Caco-2 (cell line): ENCODE data around the gene MROH7. TPM values are rescaled to one million over a fixed set of nuclear protein-coding genes. Genes with fewer than 3 reads are reported as not detected.

Experiments
- BruUV-seq: library from RNA; stranded (reverse); fragments of 400-500 nt; replicated peaks from 2 replicates; lab custom pipeline; 2021; lab: Mats Ljungman, UMichigan
- CTCF ChIA-PET: fragments of 300-600 bp; sonication (Branson Sonifier 250); formaldehyde crosslinking; loops from one replicate; lab custom pipeline; 2022; ENCODE audit warnings: antibody characterized with exemption; lab: Charles Lee
- POLR2A ChIA-PET: fragments of 300-600 bp; sonication (Branson Sonifier 250); formaldehyde crosslinking; loops from one replicate; lab custom pipeline; 2022; ENCODE audit warnings: antibody characterized with exemption; lab: Charles Lee
- DNase-seq, 2 experiments: peaks; one replicate each; pipeline versions ENCODE4 v3.0.0 to v3.0.0-alpha.2; 2020 to 2022
- H3K27me3 ChIP-seq: replicated peaks from 2 replicates; pipeline ENCODE4 v1.6.0; 2011; ENCODE audit warnings: low read length; ENCODE audit not compliant: control insufficient read depth, insufficient read depth
- H3K36me3 ChIP-seq: 2 replicates; pipeline ENCODE4 v1.5.1; 2011; ENCODE audit warnings: low read length; ENCODE audit not compliant: control insufficient read depth, insufficient read depth
- H3K4me1 ChIP-seq: fragments of 250-450 bp; sonication (Bioruptor Pico); 2 replicates; pipeline ENCODE4 v1.5.1; 2020; ENCODE audit warnings: mild to moderate bottlenecking
- H3K4me3 ChIP-seq: 2 replicates; pipeline ENCODE4 v1.5.1; 2011; ENCODE audit warnings: low read depth, mild to moderate bottlenecking, control low read depth, low read length
- H3K9me3 ChIP-seq: fragments of 250-450 bp; sonication (Bioruptor Pico); 2 replicates; pipeline ENCODE4 v1.5.1; 2020; ENCODE audit warnings: mild to moderate bottlenecking, moderate library complexity
- H3K27ac Mint-ChIP-seq: one replicate; pipeline ENCODE4 v1.8.0; 2022; ENCODE audit warnings: mixed read lengths; ENCODE audit not compliant: unreplicated experiment
- H3K27me3 Mint-ChIP-seq: one replicate; pipeline ENCODE4 v1.8.0; 2022; ENCODE audit warnings: mixed read lengths; ENCODE audit not compliant: insufficient read depth, unreplicated experiment
- H3K36me3 Mint-ChIP-seq: one replicate; pipeline ENCODE4 v1.8.0; 2022; ENCODE audit warnings: mild to moderate bottlenecking, mixed read lengths; ENCODE audit not compliant: insufficient read depth, unreplicated experiment
- H3K4me1 Mint-ChIP-seq: one replicate; pipeline ENCODE4 v1.8.0; 2022; ENCODE audit warnings: low read depth, mixed read lengths; ENCODE audit not compliant: unreplicated experiment
- H3K4me3 Mint-ChIP-seq: one replicate; pipeline ENCODE4 v1.8.0; 2022; ENCODE audit warnings: mild to moderate bottlenecking, moderate library complexity, mixed read lengths; ENCODE audit not compliant: unreplicated experiment
- H3K9me3 Mint-ChIP-seq: one replicate; pipeline ENCODE4 v1.8.0; 2022; ENCODE audit warnings: mixed read lengths; ENCODE audit not compliant: unreplicated experiment
- intact Hi-C: fragments of 100-400 bp; cut with micrococcal nuclease; formaldehyde crosslinking; loops from one replicate; pipeline ENCODE4 v1.10.0; 2022; ENCODE audit not compliant: unreplicated experiment
- total RNA-seq: library from RNA; stranded (reverse); gene quantifications from 2 replicates; pipeline ENCODE4 v1.2.3, GENCODE V29; 2022
- TF ChIP-seq, protein P1 (sequence below), 2 experiments: fragments of 200-600 bp in 1 of 2; IDR thresholded peaks; 1 replicate in 1 of 2; 2 replicates in 1 of 2; pipeline versions ENCODE4 v1.5.1 to v1.8.0; 2011 to 2022; ENCODE audit warnings: antibody characterized with exemption in 1 of 2, control low read depth in 1 of 2, inconsistent platforms in 1 of 2, low read depth in 1 of 2, low read length in 1 of 2, mild to moderate bottlenecking in 1 of 2, moderate library complexity in 1 of 2; ENCODE audit not compliant: insufficient read depth in 1 of 2, severe bottlenecking in 1 of 2, unreplicated experiment in 1 of 2

The MROH7 gene
- total RNA-seq, 1 experiment from 2014 or later: not detected

DNA sequence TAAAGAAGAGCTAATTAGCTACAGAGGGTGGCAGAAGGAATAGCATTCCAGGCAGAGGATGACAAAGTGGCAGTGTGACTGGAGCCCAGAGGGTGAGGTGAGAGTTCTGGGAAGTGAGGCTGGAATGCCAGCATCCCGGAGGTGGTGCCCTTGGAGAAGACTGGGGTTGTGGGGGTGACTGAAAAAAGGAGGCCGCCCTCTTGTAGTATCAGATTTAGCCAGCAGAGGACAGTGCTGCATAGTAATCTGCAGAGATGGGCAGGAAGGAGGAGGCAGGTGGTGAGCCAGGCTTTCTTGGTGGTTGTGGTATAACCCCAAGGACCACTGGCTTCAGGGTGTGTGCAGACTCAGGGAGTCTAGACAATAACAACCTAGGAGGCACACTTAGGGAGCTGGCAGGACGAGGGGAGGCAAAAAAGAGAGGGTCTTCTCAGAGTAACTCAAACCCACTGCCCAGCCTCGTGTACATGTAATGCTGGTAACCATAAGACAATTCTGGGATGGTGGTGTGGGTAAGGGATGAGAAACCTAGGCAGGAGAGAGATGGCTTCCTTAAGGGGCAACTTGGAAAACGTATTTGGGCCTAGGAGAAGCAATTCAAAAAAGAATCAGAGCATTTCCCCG lies 30.5 kb downstream of the MROH7 start:
- BruUV-seq: no TSS peak
- Mint-ChIP-seq H3K9me3 (no peaks in the 10 kb centered on the region), H3K27me3 (no peaks in the 10 kb centered on the region), H3K27ac (no peak overlapping the region), H3K4me1 (no peaks in the 10 kb centered on the region), H3K4me3 (no peak overlapping the region), H3K36me3 (no peaks in the 10 kb centered on the region)
- intact Hi-C loops: loop anchor here (1.0 to 2.0 kb wide), 2 partner anchors 129 to 138 kb away; partner anchors contain the start of gene TTC22
- Histone ChIP-seq H3K4me3 (no peak overlapping the region), H3K4me1 (no peaks in the 10 kb centered on the region), H3K9me3 (no peaks in the 10 kb centered on the region), H3K36me3 (no peaks in the 10 kb centered on the region; the same call in 1 of the 2 replicates), H3K27me3 (no peaks in the 10 kb centered on the region)
- DNase-seq: peak; percentile 59 to 68
- ChIA-PET POLR2A (no interaction called here), CTCF (interaction anchor here (0.6 kb wide), 1 partner anchor 63 kb away, joined by 3 read pairs; no protein-coding TSS in a partner anchor)
- TF ChIP-seq, protein P1, sequence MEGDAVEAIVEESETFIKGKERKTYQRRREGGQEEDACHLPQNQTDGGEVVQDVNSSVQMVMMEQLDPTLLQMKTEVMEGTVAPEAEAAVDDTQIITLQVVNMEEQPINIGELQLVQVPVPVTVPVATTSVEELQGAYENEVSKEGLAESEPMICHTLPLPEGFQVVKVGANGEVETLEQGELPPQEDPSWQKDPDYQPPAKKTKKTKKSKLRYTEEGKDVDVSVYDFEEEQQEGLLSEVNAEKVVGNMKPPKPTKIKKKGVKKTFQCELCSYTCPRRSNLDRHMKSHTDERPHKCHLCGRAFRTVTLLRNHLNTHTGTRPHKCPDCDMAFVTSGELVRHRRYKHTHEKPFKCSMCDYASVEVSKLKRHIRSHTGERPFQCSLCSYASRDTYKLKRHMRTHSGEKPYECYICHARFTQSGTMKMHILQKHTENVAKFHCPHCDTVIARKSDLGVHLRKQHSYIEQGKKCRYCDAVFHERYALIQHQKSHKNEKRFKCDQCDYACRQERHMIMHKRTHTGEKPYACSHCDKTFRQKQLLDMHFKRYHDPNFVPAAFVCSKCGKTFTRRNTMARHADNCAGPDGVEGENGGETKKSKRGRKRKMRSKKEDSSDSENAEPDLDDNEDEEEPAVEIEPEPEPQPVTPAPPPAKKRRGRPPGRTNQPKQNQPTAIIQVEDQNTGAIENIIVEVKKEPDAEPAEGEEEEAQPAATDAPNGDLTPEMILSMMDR (IDR thresholded peaks at IDR 0.05; ENCODE audit: insufficient read depth in 1 of 2, low read depth in 1 of 2, low read length in 1 of 2, severe bottlenecking in 1 of 2, unreplicated experiment in 1 of 2): peak; percentile 75 to 79

DNA sequence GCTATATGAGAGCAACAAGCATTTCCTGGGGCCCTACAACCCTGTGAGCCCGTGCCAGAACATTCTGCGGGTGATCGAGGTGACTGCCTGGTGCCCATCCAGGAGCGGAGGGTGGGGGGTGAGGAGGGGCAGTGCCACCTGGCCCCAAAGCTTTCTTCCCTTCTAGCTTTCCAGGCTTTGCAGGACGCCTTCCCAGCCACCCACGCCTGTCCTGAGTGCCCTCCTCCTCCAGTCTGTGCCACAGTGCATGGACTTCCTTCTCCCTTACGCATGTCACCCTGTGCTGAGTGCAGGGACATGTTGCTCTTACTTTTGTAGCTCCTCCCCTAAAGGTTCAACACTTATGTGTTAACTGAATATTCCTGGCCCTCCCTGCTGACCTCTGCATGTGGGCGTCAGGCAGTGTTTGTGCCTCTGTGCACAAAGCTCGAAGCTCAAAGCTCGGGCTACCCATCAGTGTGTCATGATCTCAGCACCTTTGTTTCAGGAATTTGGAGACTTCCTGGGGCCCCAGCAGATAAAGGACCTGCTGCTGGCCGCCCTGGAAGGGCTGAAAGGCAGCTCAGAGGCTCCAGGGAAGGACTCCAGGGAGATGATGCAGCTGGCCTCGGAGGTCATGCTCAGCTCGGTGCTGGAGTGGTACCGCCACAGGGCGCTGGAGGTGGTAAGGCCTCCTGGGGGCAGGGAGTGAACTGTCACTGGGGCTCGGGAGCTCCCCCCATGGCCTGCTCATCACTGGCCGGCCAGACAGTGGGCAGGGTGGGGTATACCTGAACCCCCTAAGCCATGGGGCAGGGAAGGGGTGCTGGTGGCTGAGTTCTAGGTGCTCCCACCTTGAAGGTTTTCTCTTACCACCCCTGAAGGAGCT lies 37.4 kb downstream of the MROH7 start:
- Histone ChIP-seq H3K27me3 (no peaks in the 10 kb centered on the region), H3K4me3 (no peak overlapping the region), H3K9me3 (no peaks in the 10 kb centered on the region), H3K4me1 (no peaks in the 10 kb centered on the region), H3K36me3 (no peaks in the 10 kb centered on the region)
- Mint-ChIP-seq H3K4me1 (peaks cover 6% of the 10 kb centered on the region), H3K27ac (no peak overlapping the region), H3K27me3 (no peaks in the 10 kb centered on the region), H3K36me3 (no peaks in the 10 kb centered on the region), H3K9me3 (no peaks in the 10 kb centered on the region), H3K4me3 (no peak overlapping the region)
- intact Hi-C loops: no loop called here
- no TSS peak for BruUV-seq
- ChIA-PET POLR2A (interaction anchor here (0.5 kb wide), 1 partner anchor 192 kb away, joined by 3 read pairs; no protein-coding TSS in a partner anchor), CTCF (interaction anchor here (2.6 kb wide), 1 partner anchor 122 kb away, joined by 8 read pairs; the partner anchor contains the start of gene TTC22)
- DNase-seq: no peak
- TF ChIP-seq, protein P1 (IDR thresholded peaks at IDR 0.05; ENCODE audit: insufficient read depth in 1 of 2, low read depth in 1 of 2, low read length in 1 of 2, severe bottlenecking in 1 of 2, unreplicated experiment in 1 of 2): no peak

DNA sequence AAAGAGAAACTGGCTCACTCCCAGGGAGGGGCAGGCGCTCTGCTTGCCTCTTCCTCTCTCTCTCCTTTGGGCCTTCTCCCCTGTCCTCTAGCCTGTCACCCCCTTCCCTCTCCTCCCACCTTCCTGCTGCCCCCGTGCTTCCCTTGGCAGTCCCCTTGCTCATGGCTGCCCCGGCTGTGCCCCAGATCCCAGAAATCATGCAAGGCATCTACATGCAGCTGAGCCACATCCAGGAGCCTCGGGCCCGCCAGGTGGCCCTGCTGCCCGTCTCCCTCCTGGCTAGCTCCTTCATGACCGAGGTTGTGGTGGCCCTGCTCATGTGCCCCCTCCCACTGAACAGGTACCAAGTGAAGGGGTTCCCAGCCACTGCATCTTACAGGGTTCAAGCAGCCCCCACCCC lies 38.1 kb downstream of the MROH7 start:
- intact Hi-C loops: no loop called here
- H3K36me3 ChIP-seq: no peaks in the 10 kb centered on the region
- no peak for DNase-seq
- ChIA-PET POLR2A (no interaction called here), CTCF (interaction anchor here (2.6 kb wide), 1 partner anchor 122 kb away, joined by 8 read pairs; the partner anchor contains the start of gene TTC22)
- Mint-ChIP-seq H3K4me1 (peaks cover 6% of the 10 kb centered on the region), H3K4me3 (no peak overlapping the region), H3K36me3 (no peaks in the 10 kb centered on the region), H3K9me3 (no peaks in the 10 kb centered on the region), H3K27me3 (no peaks in the 10 kb centered on the region), H3K27ac (no peak overlapping the region)
- no TSS peak for BruUV-seq
- no peaks in the 10 kb centered on the region for H3K4me1 ChIP-seq
- no peaks in the 10 kb centered on the region for H3K9me3 ChIP-seq
- no peaks in the 10 kb centered on the region for H3K27me3 ChIP-seq
- no peak overlapping the region for H3K4me3 ChIP-seq
- TF ChIP-seq, protein P1 (IDR thresholded peaks at IDR 0.05; ENCODE audit: insufficient read depth in 1 of 2, low read depth in 1 of 2, low read length in 1 of 2, severe bottlenecking in 1 of 2, unreplicated experiment in 1 of 2): no peak
